Spleen (tissue), 3 donors: ENCODE measurements around the gene PHF21B.

Source experiments
- POLR2A ChIP-seq, 3 donors: fragments of 450-650 bp; IDR thresholded peaks; one replicate each; pipeline ENCODE4 v1.5.1; 2017; ENCODE audit warnings: antibody characterized with exemption in 3 of 3, mild to moderate bottlenecking in 1 of 3
- POLR2AphosphoS5 ChIP-seq, 3 donors: sonication (generic); formaldehyde crosslinking; IDR thresholded peaks; one replicate each; pipeline ENCODE4 v1.5.1; 2017; ENCODE audit warnings: antibody characterized with exemption in 3 of 3

DNA sequence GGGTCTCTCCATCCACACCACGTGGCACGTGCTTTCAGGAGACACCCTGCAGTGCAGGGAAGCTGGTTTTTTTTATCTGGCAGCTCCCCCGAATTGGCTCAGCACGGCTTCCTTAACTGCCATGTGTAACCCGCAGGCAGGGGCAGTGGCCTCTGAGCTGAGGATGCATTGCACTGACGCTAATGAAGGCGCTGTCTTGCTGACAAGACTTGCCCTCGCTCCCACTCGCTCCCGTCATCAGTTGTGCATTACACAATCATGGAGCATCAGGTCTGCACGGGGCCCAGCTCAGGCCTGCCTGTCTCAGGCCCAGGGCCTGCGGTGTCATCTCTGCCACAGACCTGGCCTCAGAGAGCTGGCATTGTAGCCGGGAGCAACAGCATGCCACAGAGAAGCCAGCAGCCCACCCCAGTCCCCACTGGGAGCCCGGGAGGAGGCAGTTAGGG, 161.5 kb downstream of the PHF21B start:
- no peak for TF ChIP-seq POLR2AphosphoS5 (IDR thresholded peaks at IDR 0.05)
- no peak for TF ChIP-seq POLR2A (IDR thresholded peaks at IDR 0.05)
